GM04504 (cell line): ENCODE measurements around the gene SUPT20H.
"Not testable (repeated sequence)": the region's sequence is repeated elsewhere in the genome, so short reads cannot be mapped to it uniquely, and the experiment has no call there.

Source experiments
- DNase-seq: peaks from one replicate; pipeline ENCODE4 v3.0.0-alpha.2; 2012; ENCODE audit warnings: low read depth

Gene SUPT20H

GRCh38 chr13:37069597-37070103, 10.2 kb upstream of the SUPT20H start:
- DNase-seq = no peak

GRCh38 chr13:37068962-37069361, 9.5 kb upstream of the SUPT20H start:
- no peak for DNase-seq

DNA sequence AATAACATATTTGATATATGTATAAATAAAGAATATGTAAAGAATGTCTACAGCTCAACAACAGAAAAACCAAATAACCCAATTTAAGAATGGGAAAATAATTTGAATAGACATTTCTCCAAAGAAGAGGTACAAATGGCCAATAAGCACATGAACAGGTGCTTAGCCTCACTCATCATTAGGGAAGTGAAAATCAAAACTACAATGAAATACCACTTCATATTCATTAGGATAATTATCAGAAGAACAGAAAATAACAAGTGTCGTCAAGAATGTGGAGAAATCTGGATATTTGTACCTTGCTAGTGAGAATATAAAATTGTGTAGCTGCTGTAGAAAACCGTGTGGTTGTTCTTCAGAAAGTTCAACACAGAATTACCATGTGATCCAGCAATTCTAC, 8.4 kb upstream of the SUPT20H start:
- DNase-seq = no peak

GRCh38 chr13:37065890-37066526, 6.5 kb upstream of the SUPT20H start:
- DNase-seq = no peak

DNA sequence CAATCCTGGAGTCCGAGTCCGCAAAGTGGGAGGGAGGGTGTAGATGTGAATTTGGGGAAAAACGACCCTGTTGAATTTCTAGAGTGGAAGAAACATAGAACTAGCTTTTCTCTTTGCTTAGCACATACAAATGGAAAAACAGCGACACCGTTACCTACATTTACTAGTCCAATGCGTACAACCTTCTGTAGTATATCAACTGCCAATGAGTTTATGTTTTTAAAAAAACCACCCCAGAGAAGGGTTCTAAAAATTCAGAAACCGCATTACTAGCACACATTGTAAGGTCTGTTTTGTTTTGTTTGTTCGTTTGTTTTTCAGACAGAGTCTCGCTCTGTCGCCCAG, 332 bp upstream of the SUPT20H start:
- DNase-seq = no peak

DNA sequence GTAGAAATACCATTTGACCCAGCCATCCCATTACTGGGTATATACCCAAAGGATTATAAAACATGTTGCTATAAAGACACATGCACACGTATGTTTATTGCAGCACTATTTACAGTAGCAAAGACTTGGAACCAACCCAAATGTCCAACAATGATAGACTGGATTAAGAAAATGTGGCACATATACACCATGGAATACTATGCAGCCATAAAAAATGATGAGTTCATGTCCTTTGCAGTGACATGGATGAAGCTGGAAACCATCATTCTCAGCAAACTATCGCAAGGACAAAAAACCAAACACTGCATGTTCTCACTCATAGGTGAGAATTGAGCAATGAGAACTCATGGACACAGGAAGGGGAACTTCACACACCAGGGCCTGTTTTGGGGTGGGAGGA, 3.3 kb downstream of the SUPT20H start:
- not testable (repeated sequence) for DNase-seq

DNA sequence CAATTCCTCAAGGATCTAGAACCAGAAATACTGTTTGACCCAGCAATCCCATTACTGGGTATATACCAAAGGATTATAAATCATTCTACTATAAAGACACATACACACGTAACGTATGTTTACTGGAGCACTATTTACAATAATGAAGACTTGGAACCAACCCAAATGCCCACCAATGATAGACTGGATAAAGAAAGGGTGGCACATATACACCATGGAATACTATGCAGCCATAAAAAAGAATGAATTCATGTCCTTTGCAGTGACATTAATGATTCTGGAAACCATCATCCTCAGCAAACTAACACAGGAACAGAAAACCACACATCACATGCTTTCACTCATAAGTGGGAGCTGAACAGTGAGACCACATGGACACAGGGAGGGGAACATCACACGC, 6.4 kb downstream of the SUPT20H start:
- not testable (repeated sequence) for DNase-seq

DNA sequence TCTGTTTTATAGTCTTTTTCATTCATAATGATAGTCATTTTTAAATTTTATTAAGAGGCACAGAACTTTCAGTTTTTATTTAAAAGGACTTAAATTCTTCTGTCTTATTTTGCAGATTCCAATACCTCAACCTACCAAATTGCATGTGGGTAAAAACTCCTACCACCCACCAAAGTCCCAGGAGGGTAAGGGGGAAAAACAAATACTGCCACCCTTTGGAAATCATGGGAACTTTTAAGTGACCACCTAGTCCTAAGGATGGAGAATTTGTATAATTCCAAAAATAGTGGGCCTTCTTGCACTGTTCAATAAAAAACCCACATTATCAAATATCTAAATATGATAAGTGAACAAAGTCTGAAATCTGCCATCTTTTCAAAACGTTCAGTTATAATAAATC, 9.7 kb downstream of the SUPT20H start:
- DNase-seq = no peak

DNA sequence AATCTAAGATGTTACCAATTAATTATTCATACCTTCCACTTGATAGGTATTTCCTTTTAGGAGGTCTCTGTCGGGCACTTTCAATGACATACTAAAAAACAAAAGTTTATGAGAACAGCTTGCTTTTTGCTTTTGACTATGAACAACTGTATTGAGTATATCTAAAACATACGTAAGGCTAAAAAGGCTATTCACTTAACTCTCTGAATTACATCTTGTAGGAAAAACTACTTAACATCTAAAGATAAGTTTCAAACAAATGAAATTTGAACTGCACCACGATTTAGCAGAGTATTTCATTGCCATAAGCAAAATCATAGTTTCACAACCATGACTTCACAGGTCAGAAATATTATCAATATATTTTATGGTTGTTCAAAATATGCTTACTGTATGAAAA, 11.6 kb downstream of the SUPT20H start:
- DNase-seq = no peak

GRCh38 chr13:37047032-37047431, 12.5 kb downstream of the SUPT20H start:
- DNase-seq = no peak

- no peak for DNase-seq
These were observed 13.4 kb downstream of the SUPT20H start for GRCh38 chr13:37046062-37046461.

DNA sequence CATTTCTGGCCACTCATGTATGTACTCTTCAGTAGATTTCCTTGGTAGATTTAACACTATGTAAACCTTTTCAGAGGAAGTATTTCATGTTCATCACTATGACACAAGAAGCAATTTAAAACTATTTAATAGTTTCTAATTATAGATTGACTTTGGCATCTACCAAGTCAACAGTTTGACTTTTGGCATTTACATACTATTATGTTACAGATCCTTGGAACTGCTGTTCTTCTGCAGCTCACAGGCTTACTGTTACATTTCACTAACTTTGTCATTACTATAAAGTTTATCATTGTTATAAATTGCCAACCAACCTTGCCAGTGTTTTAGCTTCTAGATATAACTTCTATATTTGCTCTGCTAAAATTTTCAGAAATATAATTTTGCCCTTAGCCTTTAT, 18.7 kb downstream of the SUPT20H start:
- no peak for DNase-seq

GRCh38 chr13:37039896-37040295, 19.6 kb downstream of the SUPT20H start:
- DNase-seq = no peak

DNA sequence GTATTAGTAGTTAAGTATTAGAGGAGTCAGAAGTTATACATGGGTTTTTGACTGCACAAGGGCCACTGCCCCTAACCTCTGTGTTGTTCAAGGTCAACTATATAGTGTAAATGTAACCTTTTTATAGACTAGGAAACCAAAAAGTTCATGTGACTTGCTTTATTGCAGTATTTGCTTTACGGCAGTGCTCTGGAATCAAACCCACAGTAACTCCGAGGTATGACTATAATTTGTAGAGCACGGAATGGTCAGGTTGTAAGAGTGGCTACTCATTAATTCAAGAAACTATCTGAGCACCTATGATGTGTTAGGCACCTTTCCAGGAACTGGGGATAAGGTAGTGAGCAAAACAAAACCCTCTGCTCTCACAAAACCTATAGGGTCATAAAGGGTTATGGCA, 22.2 kb downstream of the SUPT20H start:
- no peak for DNase-seq

- DNase-seq = peak; percentile 8
These were observed 29.9 kb downstream of the SUPT20H start for GRCh38 chr13:37029617-37030016.

- DNase-seq = no peak
These were observed 31.8 kb downstream of the SUPT20H start for GRCh38 chr13:37027639-37028038.

- DNase-seq = no peak
These were observed 32.7 kb downstream of the SUPT20H start for GRCh38 chr13:37026771-37027170.

- DNase-seq = peak; percentile 19
These were observed 35.6 kb downstream of the SUPT20H start for GRCh38 chr13:37023871-37024270.

DNA sequence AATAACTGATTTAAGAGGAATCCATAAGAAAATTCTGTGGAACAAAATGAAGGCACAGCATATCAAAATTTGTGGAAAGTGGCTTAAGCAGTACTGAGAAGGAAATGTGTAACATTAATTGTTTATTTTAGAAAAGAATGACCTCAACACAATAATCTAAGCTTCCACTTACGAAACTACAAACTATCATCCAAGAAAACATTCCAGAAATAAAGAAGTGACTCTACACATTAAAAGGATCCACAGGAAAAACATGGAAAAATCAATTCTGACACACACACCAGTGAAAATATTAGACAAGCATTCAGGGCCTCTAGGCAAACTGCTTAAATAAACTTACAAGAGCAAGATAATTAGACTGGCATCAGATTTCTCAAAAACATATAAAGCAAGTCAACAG, 44.9 kb downstream of the SUPT20H start:
- DNase-seq = no peak

GRCh38 chr13:37011788-37012187, 47.7 kb downstream of the SUPT20H start:
- DNase-seq = no peak

DNA sequence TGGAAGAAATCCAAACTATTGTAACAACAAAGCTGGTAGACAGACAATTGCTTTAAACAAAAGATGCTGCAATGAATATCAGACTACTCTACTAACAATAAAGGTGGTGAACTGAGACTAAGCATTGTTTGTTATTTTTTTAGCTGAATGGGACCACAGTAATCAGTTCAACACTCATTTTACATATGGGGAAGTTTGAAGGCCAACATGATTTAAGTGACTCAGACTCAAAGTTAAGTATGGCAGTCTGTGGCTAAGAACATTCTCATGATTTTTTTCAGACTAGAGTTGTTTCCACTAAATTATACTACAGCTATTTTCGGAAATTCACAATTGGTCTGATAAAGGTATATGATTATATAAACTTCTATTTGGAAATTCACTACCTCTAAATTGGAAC, 48.5 kb downstream of the SUPT20H start:
- no peak for DNase-seq

DNA sequence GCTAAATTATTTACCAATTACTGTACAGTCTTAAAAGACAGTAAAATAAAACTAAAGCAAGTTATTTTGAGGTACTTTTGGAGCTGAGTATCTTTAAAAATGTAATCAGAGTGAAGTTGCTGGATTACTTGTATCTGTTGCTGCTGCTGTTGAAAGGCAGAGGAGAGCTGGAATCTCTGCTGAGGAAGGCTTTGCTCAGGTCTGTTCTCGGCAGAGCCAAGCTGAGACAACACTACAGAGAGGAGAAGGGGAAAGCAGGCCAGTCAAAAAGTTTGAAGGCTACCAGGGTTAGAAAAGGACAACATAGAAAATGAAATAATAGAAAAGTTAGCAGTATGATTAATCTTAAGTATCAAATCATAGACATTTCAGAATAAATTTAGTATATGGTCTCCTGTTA, 49.1 kb downstream of the SUPT20H start:
- DNase-seq = no peak

DNA sequence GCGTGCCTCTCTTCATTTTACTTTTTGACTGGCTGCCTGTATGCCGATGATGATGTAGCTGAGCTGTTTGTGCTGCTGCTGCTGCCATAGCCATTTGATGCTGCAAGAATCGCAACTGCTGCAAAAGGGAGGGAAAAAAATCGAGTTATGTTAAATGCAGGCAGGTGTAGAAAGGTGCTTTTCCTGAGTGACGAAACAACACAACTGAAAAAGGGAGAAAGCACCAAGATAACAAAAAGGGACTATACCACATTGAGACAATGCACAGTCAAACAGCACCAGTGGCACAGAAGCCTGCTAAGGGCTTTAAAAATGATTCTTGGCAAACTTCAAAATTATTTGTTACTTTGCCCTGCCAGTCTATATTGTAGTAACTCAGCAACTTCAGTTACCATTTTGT, 49.8 kb downstream of the SUPT20H start:
- DNase-seq = no peak

GRCh38 chr13:37001921-37002250, 57.6 kb downstream of the SUPT20H start:
- no peak for DNase-seq
